ENCODE results near the gene KLF4.

DNA sequence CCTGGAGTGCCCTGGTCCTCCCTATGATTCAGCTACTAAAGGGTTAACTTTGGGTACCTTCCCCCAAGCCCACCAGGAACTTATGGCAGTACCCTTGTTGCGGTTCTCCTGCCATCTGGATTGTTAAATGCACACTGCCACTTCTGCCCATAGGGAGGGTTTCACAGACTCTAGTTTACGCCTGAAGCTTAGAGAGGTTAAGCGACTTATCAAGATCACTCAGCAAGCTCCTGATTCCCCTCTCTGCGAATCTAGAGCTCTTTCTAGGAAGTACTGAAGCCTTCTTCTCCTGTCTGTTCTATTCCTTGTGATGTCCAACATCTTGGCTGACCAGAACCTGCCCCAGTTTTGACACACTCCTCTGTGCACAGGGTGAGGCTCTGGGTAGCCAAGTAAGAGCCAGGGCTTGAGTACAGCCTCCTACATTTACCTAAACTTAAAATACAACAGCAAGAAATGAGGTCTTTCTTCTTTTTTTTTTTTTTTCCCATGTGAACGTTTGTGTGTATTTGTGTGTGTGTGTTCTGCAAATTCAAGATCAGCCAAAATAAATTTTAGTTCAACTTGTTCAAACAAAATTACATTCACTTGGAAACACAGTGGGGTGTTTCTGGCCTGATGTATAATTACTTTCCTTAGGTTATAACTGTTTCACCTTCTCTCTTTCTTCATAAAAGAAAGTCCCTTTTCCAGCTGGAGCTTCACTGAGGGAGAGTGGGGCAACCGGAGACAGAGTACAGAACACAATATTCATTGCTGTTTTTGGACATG, 28.7 kb upstream of the KLF4 start:
- TF ChIP-seq CTCF (IDR thresholded peaks at IDR 0.05 in 8 of 11, conservative IDR thresholded peaks at IDR 0.05 in 3 of 11), result no peak
- TF ChIP-seq POLR2AphosphoS5 (IDR thresholded peaks at IDR 0.05), result no peak
